Epithelial cell of proximal tubule (primary cell): ENCODE data around the gene SDF4. TPM values are rescaled to one million over a fixed set of nuclear protein-coding genes. Genes with fewer than 3 reads are reported as not detected.
A peak's percentile ranks its signal among the peaks of the same experiment; 100 is the strongest.

Experiments
- DNase-seq: peaks from one replicate; pipeline ENCODE4 v3.0.0-alpha.2; 2011; ENCODE audit warnings: low read depth
- H3K4me3 ChIP-seq: 2 replicates; pipeline ENCODE4 v1.5.1; 2011; ENCODE audit warnings: low read depth, mild to moderate bottlenecking, low read length
- CTCF ChIP-seq: conservative IDR thresholded peaks from 2 replicates; pipeline ENCODE4 v1.5.1; 2012; ENCODE audit warnings: low read depth, mild to moderate bottlenecking, low read length
- total RNA-seq: library from RNA; depleted of rRNA; stranded (reverse); fragments of >200 nt; gene quantifications from 2 replicates; pipeline ENCODE4 v1.2.3, GENCODE V29; 2015

Gene SDF4
- total RNA-seq, 1 donor from 2014 or later, result 149 TPM

- no peak for TF ChIP-seq CTCF
- DNase-seq, result no peak
- peak overlapping the region; percentile 73 for H3K4me3 ChIP-seq
These were observed 42.6 kb upstream of the SDF4 start for GRCh38 chr1:1274299-1274930.

DNA sequence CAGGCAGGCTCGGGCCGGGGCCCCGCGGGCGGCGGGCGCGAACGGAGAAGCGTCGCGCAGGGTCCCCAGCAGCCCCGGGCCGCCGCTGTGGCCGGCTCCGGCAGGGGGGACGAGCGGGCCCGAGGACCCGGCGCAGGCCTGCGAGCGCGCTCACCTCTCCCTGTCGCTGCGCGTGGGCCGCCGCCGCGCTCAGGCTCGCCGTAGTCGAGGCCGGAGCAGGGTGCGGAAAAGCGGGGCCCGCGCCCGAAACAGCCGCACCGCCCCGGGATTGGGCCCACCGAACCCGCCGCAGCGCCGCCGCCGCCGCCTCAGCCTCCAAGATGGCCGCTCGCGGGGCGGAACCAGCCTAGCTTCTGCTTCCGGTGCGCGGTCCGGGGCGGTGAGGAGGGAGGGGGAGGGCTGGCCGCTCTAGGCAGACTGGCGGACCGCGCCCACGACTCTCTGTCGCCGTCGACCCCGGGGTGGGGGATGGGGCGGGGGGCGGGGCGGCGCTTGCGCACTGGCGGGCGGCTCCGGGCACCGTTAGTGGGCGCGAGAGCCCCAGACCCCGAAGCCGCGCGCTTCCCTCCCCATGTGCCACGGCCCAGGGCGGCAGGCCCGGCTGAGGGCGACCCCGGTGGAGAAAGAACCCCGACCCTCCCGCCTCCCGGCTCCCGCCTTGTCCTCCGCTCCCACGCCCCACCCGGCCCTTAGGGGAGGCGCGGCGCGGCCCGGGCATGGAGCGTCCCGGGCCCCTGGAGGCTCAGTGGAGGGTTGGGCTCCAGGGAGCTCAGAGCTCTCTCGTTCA lies 41.9 kb upstream of the SDF4 start, which contains the start of gene UBE2J2:
Gene UBE2J2 (minus strand): TSS at position 343 of the 787 bp plus-strand sequence. CDS start 5,862 bp downstream, outside the sequence.
- TF ChIP-seq CTCF, result no peak
- no peak for DNase-seq

GRCh38 chr1:1273209-1273511 lies 41.4 kb upstream of the SDF4 start:
- H3K4me3 ChIP-seq, result peak overlapping the region; percentile 73
- DNase-seq, result no peak
- TF ChIP-seq CTCF, result no peak

More for the DNA sequence above, 41.9 kb upstream of the SDF4 start, which contains the start of gene UBE2J2:
- H3K4me3 ChIP-seq, result peak within 1 kb of the TSS; percentile 73

GRCh38 chr1:1272341-1273208 lies 40.8 kb upstream of the SDF4 start:
- peak overlapping the region; percentile 73 for H3K4me3 ChIP-seq
- no peak for TF ChIP-seq CTCF
- DNase-seq, result no peak

- TF ChIP-seq CTCF, result no peak
- H3K4me3 ChIP-seq, result peak overlapping the region; percentile 38
- no peak for DNase-seq
These were observed 39.0 kb upstream of the SDF4 start for GRCh38 chr1:1270813-1271212.

DNA sequence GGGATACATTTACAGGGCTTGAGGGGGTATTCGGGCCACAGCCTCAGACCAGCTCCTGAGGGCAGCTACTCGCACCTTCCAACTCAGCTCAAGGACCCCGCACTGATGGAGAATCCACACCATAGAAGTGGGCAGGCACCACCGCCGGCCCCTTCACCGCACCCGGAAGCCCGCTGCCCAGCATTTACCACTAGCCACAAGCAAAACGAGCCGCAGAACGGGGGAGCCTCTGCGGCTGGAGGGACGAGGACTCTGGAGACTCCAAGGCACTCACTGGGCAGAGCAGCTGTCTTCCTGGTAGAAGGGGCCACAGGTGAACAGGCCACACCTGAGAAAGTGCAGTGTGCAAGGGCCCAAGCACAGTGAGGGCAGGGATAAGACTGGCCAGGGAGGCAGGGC lies 36.5 kb upstream of the SDF4 start:
- TF ChIP-seq CTCF, result no peak
- DNase-seq, result no peak
- H3K4me3 ChIP-seq, result no peak overlapping the region
